Astrocyte (in vitro differentiated cells and primary cell): ENCODE results near the gene ACY1.

Experiments used
- CTCF ChIP-seq: IDR thresholded peaks from 2 replicates; pipeline ENCODE4 v1.5.1; 2011; ENCODE audit warnings: low read depth, mild to moderate bottlenecking, inconsistent platforms, low read length, moderate library complexity; ENCODE audit not compliant: insufficient read depth
- EZH2 ChIP-seq: IDR thresholded peaks from 2 replicates; pipeline ENCODE4 v1.6.1; 2012; ENCODE audit warnings: mild to moderate bottlenecking, low read length, inconsistent platforms; ENCODE audit not compliant: insufficient read depth

- no peak for TF ChIP-seq CTCF
- TF ChIP-seq EZH2 = no peak
Measured at GRCh38 chr3:51974963-51975851, 8.1 kb upstream of the ACY1 start, which contains the start of gene ABHD14A.
